ENCODE results near the gene DIABLO.
"Not testable (repeated sequence)": the region's sequence is repeated elsewhere in the genome, so short reads cannot be mapped to it uniquely, and the experiment has no call there.

DIABLO gene

DNA sequence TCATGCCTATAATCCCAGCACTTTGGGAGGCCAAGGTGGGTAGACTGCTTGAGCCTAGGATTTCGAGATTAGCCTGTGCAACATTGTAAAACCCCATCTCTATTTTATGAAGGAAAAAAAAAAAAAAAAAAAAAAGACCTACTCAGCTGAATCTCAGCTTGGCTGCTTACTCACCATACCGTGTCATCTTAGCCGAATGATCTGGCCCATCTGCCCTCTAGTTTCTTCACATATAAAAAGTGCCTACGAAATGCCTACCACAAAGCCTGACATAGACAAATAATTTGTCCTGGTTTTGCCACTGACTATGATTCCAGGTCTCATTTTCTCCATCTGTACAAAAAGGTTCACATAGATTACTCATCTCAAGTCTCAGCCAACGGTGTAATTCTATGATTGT, 10.1 kb downstream of the DIABLO start:
- no peak for DNase-seq (ENCODE audit: low read depth in 2 of 3, low spot score in 1 of 3)

- no peak for DNase-seq (ENCODE audit: low read depth in 2 of 3, low spot score in 1 of 3)
Observed at GRCh38 chr12:122208073-122208820, 17.6 kb downstream of the DIABLO start.

DNA sequence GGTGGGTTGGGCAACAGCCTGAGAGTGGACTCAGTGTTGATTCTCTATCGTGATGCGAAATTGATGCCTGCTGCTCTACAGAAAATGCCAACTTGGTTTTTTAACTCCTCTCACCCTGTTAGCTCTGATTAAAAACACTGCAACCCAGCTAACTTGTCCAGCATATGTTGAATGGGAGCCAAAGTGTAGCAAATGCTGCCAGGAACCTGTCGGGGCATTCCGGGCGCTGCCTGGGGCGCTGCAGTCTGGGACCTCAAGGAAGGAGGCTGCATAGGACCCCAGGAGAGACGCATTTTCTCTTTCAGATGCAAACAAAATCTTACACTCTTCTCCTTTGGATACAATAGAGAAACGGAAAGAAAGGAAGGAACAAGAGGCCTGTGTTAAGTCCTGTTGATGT, 18.5 kb downstream of the DIABLO start:
- no peak for DNase-seq (ENCODE audit: low read depth in 2 of 3, low spot score in 1 of 3)

- no peak for DNase-seq (ENCODE audit: low read depth in 2 of 3, low spot score in 1 of 3)
Observed at GRCh38 chr12:122206976-122207375, 18.9 kb downstream of the DIABLO start.

GRCh38 chr12:122206111-122206881, 19.6 kb downstream of the DIABLO start:
- no peak for DNase-seq (ENCODE audit: low read depth in 2 of 3, low spot score in 1 of 3)

DNA sequence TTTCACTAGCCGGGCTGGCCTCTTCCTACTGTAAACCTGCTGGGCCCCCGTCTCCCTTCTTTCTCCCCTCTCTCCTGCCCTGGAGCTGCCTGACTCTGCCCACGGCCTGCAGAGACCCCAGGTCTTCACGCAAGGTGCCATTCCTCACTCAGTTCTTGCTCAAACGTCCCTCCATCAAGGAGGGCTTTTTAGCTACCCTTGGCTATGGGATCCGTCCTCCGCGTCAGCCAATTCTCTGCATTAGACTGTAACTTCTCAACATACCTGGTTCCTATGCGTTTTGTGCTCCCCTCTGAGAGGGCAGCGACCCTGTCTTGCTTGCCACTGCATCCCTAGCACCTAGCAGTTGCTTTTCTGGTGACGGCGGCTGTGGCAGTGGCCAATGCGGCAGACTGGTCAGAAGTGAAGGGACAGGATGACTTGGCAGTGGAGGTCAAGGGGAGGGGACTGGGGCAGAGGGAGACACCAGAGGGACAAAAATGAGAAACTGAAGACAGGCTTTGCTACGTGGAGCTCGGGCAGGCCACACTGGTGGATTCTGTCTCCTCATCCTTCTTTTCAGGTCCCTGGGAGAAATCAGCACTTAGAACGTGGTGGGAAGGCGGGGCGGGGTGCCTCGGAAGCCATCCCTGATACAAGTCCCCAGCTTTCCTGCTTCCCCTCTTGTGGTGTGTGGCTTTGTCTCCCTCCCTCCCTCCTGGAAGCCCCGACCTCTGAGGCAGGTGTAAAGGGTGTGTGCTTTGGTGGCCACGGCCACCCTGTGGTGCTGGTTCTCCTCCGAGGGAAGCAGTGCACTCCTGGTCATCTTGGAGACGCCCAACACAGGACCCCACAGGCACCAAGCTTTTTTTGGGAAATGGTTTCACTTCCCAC, 20.6 kb downstream of the DIABLO start:
- no peak for DNase-seq (ENCODE audit: low read depth in 2 of 3, low spot score in 1 of 3)

DNA sequence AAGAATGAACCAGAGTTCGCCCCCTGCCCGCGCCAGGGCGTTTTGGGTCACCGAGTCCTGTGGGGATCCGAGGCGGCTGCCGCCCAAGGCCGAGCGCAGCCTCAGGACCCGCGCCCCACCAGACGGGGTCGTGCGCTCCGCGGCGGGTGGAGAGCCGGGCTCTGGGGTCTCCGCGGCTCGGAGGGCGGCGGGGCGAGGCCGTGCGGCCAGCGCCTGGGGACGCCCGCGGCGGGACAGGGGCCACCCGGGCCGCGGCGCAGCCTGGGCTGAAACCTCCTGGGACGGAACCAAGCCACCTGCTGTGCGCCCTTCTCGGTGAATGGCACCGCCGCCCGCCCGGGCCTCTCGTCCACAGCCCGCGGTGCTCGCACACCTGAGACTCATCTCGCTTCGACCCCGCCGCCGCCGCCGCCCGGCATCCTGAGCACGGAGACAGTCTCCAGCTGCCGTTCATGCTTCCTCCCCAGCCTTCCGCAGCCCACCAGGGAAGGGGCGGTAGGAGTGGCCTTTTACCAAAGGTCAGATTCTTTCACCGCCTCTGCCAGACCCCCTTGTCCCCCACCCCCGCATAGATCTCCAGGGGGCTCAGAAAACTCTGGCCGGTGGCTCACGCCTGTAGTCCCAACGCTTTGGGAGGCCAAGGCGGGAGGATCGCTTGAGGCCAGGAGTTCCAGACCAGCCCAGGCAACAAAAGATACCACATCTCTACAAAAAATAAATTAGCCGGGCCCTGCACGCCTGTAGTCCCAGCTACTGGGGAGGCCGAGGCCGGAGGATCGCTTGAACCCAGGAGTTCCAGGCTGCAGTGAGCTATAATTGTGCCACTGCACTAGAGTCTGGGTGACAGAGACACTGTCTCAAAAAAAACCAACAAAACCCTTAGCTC, 21.4 kb downstream of the DIABLO start:
- no peak for DNase-seq (ENCODE audit: low read depth in 2 of 3, low spot score in 1 of 3)

DNA sequence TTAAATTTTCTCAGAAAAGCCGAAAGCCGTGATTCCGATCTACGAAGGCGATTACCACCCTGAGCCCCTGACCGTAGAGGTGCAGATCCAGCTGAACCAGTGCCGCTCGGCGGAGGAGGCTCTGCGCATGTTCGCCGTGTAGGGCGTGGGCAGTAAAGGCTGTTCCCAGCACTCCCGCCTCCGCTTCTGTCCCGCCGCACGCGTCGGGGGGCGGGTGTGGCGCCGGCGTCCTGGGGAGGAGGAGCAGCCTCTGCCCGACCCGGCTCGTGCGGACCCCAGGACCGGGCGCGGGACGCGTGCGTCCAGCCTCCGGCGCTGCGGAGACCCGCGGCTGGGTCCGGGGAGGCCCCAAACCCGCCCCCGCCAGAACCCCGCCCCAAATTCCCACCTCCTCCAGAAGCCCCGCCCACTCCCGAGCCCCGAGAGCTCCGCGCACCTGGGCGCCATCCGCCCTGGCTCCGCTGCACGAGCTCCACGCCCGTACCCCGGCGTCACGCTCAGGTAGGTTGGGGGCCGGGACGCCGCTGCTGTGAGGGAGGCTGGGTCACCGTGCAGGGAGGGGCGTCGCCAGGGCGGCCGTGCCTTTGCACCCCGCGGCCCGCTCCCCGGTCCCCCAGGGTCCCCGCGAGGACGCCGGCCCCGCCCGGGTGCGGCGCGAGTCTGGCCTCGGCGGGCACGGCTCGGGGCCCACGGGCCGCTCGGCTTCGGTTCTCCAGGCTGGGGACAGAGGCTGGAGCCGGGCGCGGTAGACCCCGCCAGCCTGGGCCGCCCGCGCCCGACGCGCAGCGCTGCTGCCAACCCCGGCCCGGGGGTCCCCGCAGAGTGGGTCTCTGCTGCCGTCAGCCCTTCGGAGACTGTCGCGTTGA, 22.3 kb downstream of the DIABLO start, which contains the start of gene B3GNT4:
TSS of gene B3GNT4 (plus strand) at position 409 of the 866 bp plus-strand sequence. CDS start 910 bp downstream, outside the sequence.
- DNase-seq (ENCODE audit: low read depth in 2 of 3, low spot score in 1 of 3): peak; percentile 31 to 53 (median 53)

GRCh38 chr12:122202811-122203210, 23.0 kb downstream of the DIABLO start:
- not testable (repeated sequence) for DNase-seq (ENCODE audit: low read depth in 2 of 3, low spot score in 1 of 3)

DNA sequence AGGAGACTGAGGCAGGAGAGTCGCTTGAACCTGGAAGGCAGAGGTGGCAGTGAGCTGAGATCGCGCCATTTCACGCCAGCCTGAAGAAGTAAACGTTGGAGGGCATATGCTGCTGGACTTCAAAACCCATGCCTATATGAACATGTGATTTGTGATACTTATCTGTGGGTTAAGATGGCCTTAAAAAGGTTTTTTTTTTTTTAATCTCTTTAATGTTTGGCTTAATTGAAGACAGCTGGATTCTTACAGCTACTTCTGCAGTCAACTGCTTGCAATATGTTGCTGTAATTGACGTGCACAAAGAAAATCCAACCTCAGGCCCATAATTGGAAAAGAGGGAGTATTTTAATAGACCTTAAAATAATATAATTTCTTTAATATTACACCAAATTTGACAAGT, 23.8 kb downstream of the DIABLO start:
- no peak for DNase-seq (ENCODE audit: low read depth in 2 of 3, low spot score in 1 of 3)

DNA sequence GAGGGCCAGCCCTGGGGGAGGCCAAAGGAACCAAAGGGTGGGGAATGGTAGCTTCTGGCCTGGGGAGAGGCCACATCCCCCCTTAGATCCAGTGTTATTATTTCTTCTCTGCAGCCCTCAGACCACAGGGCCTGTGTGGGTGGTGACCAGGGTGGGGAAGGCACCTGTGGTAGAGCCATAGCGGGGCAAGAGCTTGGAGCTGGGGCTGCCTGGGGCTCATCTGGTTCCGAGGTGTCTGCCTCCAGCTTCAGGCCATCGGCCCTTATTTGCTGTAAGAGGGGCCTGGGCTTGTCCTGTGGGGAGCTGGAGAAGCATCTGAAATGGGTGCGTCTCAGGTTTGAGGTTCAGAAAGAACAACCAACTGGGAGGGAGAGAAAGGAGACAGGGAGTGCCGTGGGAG, 24.5 kb downstream of the DIABLO start:
- no peak for DNase-seq (ENCODE audit: low read depth in 2 of 3, low spot score in 1 of 3)

- no peak for DNase-seq (ENCODE audit: low read depth in 2 of 3, low spot score in 1 of 3)
Observed at GRCh38 chr12:122200541-122201175, 25.2 kb downstream of the DIABLO start.

DNA sequence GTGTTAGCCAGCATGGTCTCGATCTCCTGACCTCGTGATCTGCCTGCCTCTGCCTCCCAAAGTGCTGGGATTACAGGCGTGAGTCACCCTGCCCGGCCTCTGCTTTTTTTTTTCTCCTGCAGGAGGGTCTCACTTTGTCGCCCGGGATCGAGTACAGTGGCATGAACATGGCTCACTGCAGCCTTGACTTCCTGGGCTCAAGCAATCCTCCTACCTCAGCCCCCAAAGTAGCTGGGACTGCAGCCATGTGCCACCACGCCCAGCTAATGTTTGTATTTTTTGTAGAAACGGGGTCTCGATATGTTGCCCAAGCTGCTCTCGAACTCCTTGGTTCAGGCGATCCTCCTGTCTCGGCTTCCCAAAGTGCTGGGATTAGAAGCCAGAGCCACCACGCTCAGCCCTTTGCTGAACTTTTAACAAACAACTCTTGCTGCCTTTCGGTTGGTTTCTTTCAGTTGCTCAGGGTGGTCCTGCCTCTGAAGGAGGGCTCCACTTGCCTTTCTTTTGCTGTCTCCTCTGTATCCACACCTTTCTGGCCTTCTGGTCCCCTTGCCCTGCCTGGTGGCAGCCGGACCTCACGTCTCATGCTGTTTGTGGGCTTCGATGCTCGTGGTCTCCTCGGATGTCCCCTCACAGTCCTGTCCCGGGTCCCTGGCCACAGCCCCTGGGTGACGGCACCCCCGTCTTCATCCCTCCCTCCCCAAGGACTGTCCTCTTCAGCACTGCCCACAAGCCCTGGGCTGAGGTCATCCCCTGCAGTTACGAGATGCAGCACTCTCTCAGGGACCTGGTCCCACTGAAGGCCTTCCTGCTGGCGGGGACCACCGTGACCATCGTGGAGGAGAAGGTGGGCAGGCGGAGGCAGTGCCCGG, 26.1 kb downstream of the DIABLO start:
- no peak for DNase-seq (ENCODE audit: low read depth in 2 of 3, low spot score in 1 of 3)

DNA sequence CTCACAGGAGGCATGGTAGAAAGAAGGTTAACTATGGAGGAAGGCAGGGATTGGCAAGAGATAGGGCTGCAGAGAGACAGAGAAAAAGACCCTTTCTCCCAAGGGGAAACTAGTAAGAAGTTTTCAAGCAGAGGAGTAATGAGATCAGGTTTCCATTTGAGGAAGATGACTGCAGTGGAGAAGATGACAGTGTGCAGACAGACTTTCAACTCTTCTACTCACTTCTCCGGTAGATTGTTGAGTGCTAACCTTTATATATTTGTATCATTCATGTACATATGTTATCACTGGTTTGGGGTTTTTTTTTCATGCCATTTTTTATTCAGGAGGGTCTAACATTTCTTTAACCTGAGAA, 28.3 kb downstream of the DIABLO start:
- DNase-seq (ENCODE audit: low read depth in 2 of 3, low spot score in 1 of 3): no peak

GRCh38 chr12:122195405-122195804, 30.4 kb downstream of the DIABLO start:
- no peak for DNase-seq (ENCODE audit: low read depth in 2 of 3, low spot score in 1 of 3)

DNA sequence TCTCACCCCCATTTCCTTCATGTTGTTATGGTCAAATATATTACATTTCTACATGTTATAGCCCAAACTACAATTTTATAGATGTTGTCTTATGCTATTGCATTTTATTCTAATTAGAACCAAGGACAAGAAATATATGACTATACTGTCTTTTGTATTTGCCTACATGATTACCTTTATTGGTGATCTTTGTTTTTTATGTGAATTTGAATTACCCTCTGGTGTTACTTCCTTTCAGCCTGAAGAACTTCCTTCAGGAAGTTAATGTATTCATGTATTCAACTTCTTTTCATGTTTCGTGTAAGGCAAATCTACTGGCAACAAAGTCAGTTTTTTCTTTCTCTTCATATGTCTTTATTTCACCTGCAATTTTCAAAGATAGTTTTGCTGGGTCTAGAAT, 31.0 kb downstream of the DIABLO start:
- DNase-seq (ENCODE audit: low read depth in 2 of 3, low spot score in 1 of 3): no peak

DNA sequence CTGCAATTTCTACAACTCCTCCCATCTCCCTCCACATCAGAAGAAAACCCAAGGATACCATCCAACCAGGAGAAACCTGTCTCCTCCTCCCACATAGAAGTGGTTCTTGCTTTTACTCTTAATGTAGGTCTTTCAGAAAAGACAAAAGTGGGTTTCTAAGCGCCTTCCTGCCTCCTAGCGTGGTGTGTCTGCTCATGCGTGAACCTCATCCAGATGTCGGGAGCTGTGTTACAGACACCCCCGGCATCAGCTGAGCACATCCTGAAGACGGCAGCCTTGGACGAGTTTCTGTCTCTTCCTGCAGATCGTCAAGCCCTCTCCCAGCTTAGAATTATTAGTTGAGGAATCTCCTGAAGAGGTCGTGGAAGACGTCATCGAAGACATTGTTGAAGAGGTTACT, 33.4 kb downstream of the DIABLO start:
- DNase-seq (ENCODE audit: low read depth in 2 of 3, low spot score in 1 of 3): no peak

Measured in stimulated activated CD4-positive, alpha-beta T cell treated with anti-CD3 and anti-CD28 coated beads, Interleukin-12 subunit alpha, Interleukin-12 subunit beta, amount 100 ng/mL, for 48 hours (primary cell).